MCF 10A (cell line): ENCODE data around the gene BRAF. TPM values are rescaled to one million over a fixed set of nuclear protein-coding genes. Genes with fewer than 3 reads are reported as not detected.

Experiments
- BruUV-seq: library from RNA; stranded (reverse); fragments of 400-500 nt; replicated peaks from 2 replicates; lab custom pipeline; 2021; lab: Mats Ljungman, UMichigan
- CTCF ChIA-PET: fragments of 300-600 bp; sonication (Branson Sonifier 250); formaldehyde crosslinking; extraction: SDS; loops from one replicate; lab custom pipeline; 2021; ENCODE audit warnings: antibody characterized with exemption, inconsistent platforms; lab: Yijun Ruan, JAX
- POLR2A ChIA-PET: fragments of 300-600, 350-650 bp; sonication (Branson Sonifier 250); formaldehyde crosslinking; extraction: SDS; loops from one replicate; lab custom pipeline; 2020; ENCODE audit warnings: antibody characterized with exemption, inconsistent platforms; lab: Yijun Ruan, JAX
- DNase-seq: peaks from one replicate; pipeline ENCODE4 v3.0.0-alpha.2; 2018; ENCODE audit not compliant: unreplicated experiment
- H3K27ac Mint-ChIP-seq: one replicate; pipeline ENCODE4 v1.8.0; 2022; ENCODE audit warnings: mild to moderate bottlenecking, low read depth, mixed read lengths; ENCODE audit not compliant: unreplicated experiment
- H3K27me3 Mint-ChIP-seq: one replicate; pipeline ENCODE4 v1.8.0; 2022; ENCODE audit warnings: mixed read lengths; ENCODE audit not compliant: insufficient read depth, unreplicated experiment
- H3K36me3 Mint-ChIP-seq: one replicate; pipeline ENCODE4 v1.8.0; 2022; ENCODE audit warnings: mild to moderate bottlenecking, moderate library complexity, mixed read lengths; ENCODE audit not compliant: insufficient read depth, unreplicated experiment
- H3K4me1 Mint-ChIP-seq: one replicate; pipeline ENCODE4 v1.8.0; 2022; ENCODE audit warnings: mixed read lengths; ENCODE audit not compliant: insufficient read depth, unreplicated experiment
- H3K4me3 Mint-ChIP-seq: one replicate; pipeline ENCODE4 v1.8.0; 2022; ENCODE audit warnings: mild to moderate bottlenecking, moderate library complexity, mixed read lengths; ENCODE audit not compliant: unreplicated experiment
- H3K9me3 Mint-ChIP-seq: one replicate; pipeline ENCODE4 v1.8.0; 2022; ENCODE audit warnings: mixed read lengths; ENCODE audit not compliant: unreplicated experiment
- intact Hi-C: fragments of 100-400 bp; cut with micrococcal nuclease; formaldehyde crosslinking; loops from 2 replicates; pipeline ENCODE4 v1.14.1; 2022
- total RNA-seq: library from RNA; stranded (reverse); gene quantifications from 2 replicates; pipeline ENCODE4 v1.2.3, GENCODE V29; 2022
- TF ChIP-seq, protein P1 (sequence below): fragments of 200-600 bp; IDR thresholded peaks from one replicate; pipeline ENCODE4 v1.8.0; 2022; ENCODE audit warnings: antibody characterized with exemption, mild to moderate bottlenecking; ENCODE audit not compliant: unreplicated experiment

Gene BRAF
- total RNA-seq, 1 experiment from 2014 or later, result 33.7 TPM

DNA sequence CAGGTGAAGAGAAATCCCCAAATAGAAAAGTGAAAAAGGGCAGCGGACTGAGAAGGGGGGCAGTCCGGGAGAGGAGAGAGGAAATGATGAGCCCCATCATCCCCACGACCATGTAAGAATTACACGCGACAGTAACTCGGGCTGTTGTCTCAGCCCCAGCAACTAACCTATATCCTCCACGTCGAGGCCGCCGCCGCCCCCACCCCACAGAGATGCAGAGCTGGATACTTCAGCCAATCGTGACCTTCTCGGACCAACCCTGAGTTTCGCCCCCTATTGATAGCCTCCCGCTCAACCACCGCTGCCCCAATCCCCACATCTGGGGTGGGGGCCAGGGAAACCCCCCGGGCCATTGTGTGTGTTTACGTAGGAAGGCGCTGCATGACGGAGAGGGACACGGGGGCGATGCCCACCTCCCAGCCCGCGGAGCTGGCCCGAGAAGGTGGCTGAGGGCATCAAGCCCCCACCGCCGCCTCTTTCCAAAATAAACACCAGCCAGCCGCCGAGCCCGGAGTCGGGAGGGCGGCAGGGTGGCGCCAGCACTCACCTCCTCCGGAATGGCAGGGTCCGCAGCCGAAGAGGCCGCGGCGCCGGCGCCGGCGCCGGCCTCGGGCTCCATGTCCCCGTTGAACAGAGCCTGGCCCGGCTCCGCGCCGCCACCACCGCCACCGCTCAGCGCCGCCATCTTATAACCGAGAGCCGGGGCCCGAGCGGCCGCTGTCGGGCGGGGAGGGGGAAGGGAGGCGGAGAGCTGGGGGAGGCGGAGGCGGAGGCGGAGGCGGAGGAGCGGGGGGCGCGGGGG lies 509 bp downstream of the BRAF start:
- CTCF ChIA-PET, result interaction anchor here (0.6 to 1.9 kb wide), 12 partner anchors 14 to 814 kb away, joined by 3 to 6 read pairs (median 4); partner anchors contain the start of genes MRPS33 and SSBP1

DNA sequence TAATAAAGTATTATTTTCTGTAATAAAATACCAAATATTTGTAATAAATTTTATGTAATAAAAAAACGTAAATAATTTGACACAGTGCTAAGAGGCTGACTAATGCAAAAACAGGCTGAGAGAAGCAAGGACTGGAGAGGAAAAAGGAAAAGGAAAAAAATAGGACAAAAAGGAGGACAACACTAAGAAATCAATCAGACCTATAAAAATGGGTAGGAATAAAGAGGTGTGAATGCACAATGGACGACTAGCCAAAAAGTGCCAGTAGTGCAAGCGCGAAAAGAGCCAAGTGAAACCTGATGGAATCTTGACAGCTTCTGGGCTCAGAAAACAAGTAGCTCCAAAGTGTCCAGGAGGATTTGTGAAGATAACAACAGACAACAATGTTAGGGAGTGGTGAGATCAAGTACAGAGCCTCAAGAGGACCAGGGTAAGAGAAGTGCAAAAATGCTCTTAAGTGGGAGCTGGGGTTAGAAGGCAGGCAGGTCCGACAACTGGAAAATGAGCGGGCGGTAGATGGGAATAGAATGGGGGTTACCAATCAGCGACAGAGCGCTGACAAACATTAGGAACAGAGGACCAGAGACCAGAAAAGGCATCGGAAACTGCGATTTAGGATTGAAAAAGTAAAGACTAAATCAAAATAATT lies 1.2 kb downstream of the BRAF start:
- no peaks in the 10 kb centered on the region for H3K9me3 Mint-ChIP-seq
- peak; percentile 23 for DNase-seq
- no TSS peak for BruUV-seq
- TF ChIP-seq, protein P1, sequence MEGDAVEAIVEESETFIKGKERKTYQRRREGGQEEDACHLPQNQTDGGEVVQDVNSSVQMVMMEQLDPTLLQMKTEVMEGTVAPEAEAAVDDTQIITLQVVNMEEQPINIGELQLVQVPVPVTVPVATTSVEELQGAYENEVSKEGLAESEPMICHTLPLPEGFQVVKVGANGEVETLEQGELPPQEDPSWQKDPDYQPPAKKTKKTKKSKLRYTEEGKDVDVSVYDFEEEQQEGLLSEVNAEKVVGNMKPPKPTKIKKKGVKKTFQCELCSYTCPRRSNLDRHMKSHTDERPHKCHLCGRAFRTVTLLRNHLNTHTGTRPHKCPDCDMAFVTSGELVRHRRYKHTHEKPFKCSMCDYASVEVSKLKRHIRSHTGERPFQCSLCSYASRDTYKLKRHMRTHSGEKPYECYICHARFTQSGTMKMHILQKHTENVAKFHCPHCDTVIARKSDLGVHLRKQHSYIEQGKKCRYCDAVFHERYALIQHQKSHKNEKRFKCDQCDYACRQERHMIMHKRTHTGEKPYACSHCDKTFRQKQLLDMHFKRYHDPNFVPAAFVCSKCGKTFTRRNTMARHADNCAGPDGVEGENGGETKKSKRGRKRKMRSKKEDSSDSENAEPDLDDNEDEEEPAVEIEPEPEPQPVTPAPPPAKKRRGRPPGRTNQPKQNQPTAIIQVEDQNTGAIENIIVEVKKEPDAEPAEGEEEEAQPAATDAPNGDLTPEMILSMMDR, result no peak
- intact Hi-C loops, result loop anchor here (1.0 to 2.0 kb wide), 2 partner anchors 89 to 112 kb away; no protein-coding TSS in a partner anchor
- H3K4me1 Mint-ChIP-seq, result peaks cover 12% of the 10 kb centered on the region
- H3K36me3 Mint-ChIP-seq, result peaks cover 5% of the 10 kb centered on the region
- no peak overlapping the region for H3K27ac Mint-ChIP-seq
- ChIA-PET POLR2A (interaction anchor here (0.6 to 3.4 kb wide), 10 partner anchors 10 to 748 kb away, joined by 3 to 31 read pairs (median 4); partner anchors contain the start of genes MRPS33 and SLC37A3), CTCF (interaction anchor here (0.6 to 1.9 kb wide), 9 partner anchors 14 to 174 kb away, joined by 3 to 6 read pairs (median 3); partner anchors contain the start of gene MRPS33)
- no peaks in the 10 kb centered on the region for H3K27me3 Mint-ChIP-seq
- no peak overlapping the region for H3K4me3 Mint-ChIP-seq

More for the DNA sequence above, 509 bp downstream of the BRAF start:
- H3K4me1 Mint-ChIP-seq, result peaks cover 12% of the 10 kb centered on the region
- no peaks in the 10 kb centered on the region for H3K9me3 Mint-ChIP-seq
- BruUV-seq, result no TSS peak
- intact Hi-C loops, result loop anchor here (1.0 to 2.0 kb wide), 2 partner anchors 89 to 113 kb away; no protein-coding TSS in a partner anchor
- no peaks in the 10 kb centered on the region for H3K27me3 Mint-ChIP-seq
- POLR2A ChIA-PET, result interaction anchor here (0.7 to 3.4 kb wide), 3 partner anchors 69 to 121 kb away, joined by 3 to 31 read pairs (median 7); partner anchors contain the start of gene MRPS33
- no peak overlapping the region for H3K4me3 Mint-ChIP-seq
- peak; percentile 58 for DNase-seq
- H3K27ac Mint-ChIP-seq, result no peak overlapping the region
- TF ChIP-seq, protein P1, result peak; percentile 30
- peaks cover 5% of the 10 kb centered on the region for H3K36me3 Mint-ChIP-seq

DNA sequence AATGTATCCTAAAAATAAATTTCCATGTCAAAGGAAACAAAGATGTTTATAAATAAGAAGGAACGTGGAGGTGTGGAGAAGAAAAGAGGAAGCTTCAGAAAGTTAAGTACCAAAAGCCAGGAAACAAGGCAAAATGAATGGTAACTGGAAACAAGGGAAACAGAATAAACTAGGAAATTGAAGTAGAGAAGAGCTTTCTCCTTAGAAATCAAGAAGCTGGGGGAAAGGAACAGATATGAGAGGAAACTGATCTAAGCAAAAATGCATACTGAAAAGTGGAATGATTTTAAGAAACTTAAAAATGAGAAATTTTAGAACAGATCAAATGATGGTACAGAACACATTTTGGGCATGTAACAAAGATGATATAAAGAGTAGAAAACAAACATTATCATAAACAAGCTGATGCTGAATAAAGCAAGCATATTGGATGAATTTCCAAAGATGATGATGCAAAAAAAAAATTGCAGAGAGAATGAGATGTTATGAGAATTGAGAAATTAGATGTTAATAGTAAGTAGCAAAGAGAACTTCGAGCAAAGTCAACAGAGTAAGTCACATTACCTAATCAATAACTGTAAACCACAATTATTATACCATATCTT lies 1.9 kb downstream of the BRAF start:
- Mint-ChIP-seq H3K9me3 (no peaks in the 10 kb centered on the region), H3K4me3 (no peak overlapping the region), H3K36me3 (peaks cover 5% of the 10 kb centered on the region), H3K4me1 (peaks cover 12% of the 10 kb centered on the region), H3K27me3 (no peaks in the 10 kb centered on the region), H3K27ac (no peak overlapping the region)
- POLR2A ChIA-PET, result interaction anchor here (0.6 to 3.4 kb wide), 9 partner anchors 9 to 747 kb away, joined by 3 to 31 read pairs (median 4); partner anchors contain the start of genes MRPS33 and SLC37A3
- TF ChIP-seq, protein P1, result no peak
- BruUV-seq, result no TSS peak
- DNase-seq, result no peak
- CTCF ChIA-PET, result interaction anchor here (0.6 to 1.9 kb wide), 5 partner anchors 33 to 173 kb away, joined by 3 to 6 read pairs (median 5); no protein-coding TSS in a partner anchor
- intact Hi-C loops, result no loop called here
